Smooth muscle cell (in vitro differentiated cells): ENCODE measurements around the gene HOXD11. TPM values are rescaled to one million over a fixed set of nuclear protein-coding genes. Genes with fewer than 3 reads are reported as not detected.

Experiments
- DNase-seq: peaks from one replicate; lab custom pipeline; 2025; ENCODE audit not compliant: unreplicated experiment; lab: John Stamatoyannopoulos, UW
- H2AFZ ChIP-seq: fragments of 200-600 bp; sonication (generic); 2 replicates; pipeline ENCODE4 v1.6.0; 2016; ENCODE audit warnings: antibody characterized with exemption, low read depth, mild to moderate bottlenecking
- H3F3A ChIP-seq: fragments of 200-600 bp; sonication (generic); 2 replicates; pipeline ENCODE4 v1.6.0; 2017; ENCODE audit warnings: antibody characterized with exemption, low read depth
- H3K27ac ChIP-seq: fragments of 200-600 bp; sonication (generic); 2 replicates; pipeline ENCODE4 v1.5.1; 2016; ENCODE audit warnings: low read depth, mild to moderate bottlenecking
- H3K27me3 ChIP-seq: fragments of 200-600 bp; sonication (generic); 2 replicates; pipeline ENCODE4 v1.6.1; 2016; ENCODE audit warnings: low read depth, mild to moderate bottlenecking
- H3K36me3 ChIP-seq: fragments of 200-600 bp; sonication (generic); 2 replicates; pipeline ENCODE4 v1.5.1; 2016; ENCODE audit warnings: low read depth
- H3K4me1 ChIP-seq: fragments of 200-600 bp; sonication (generic); 2 replicates; pipeline ENCODE4 v1.5.1; 2016; ENCODE audit warnings: low read depth
- H3K4me2 ChIP-seq: fragments of 200-600 bp; sonication (generic); 2 replicates; pipeline ENCODE4 v1.6.0; 2016; ENCODE audit warnings: mild to moderate bottlenecking
- H3K4me3 ChIP-seq: fragments of 200-600 bp; sonication (generic); 2 replicates; pipeline ENCODE4 v1.5.1; 2016; ENCODE audit warnings: mild to moderate bottlenecking
- H3K79me2 ChIP-seq: fragments of 200-600 bp; sonication (generic); 2 replicates; pipeline ENCODE4 v1.6.0; 2016; ENCODE audit warnings: low read depth, mild to moderate bottlenecking
- H3K9ac ChIP-seq: fragments of 200-600 bp; sonication (generic); 2 replicates; pipeline ENCODE4 v1.6.0; 2016; ENCODE audit warnings: low read depth
- H3K9me3 ChIP-seq: fragments of 200-600 bp; sonication (generic); replicated peaks from 2 replicates; pipeline ENCODE4 v1.5.1; 2016; ENCODE audit warnings: low read depth
- H4K20me1 ChIP-seq: fragments of 200-600 bp; sonication (generic); 2 replicates; pipeline ENCODE4 v1.6.0; 2016; ENCODE audit warnings: low read depth
- WGBS: methylation state at CpG from one replicate; pipeline ENCODE4 v1.1.7; 2016; ENCODE audit warnings: low lambda C conversion rate; 5-methylcytosine and 5-hydroxymethylcytosine counted together
- polyA plus RNA-seq: library from polyadenylated mRNA; unstranded; fragments of >200 nt; fragmentation: Nextera tagmentation; extraction: Ambion mirVana; gene quantifications from 2 replicates; pipeline ENCODE4 v1.2.1, GENCODE V29; 2016
- total RNA-seq: library from RNA; depleted of rRNA; stranded (reverse); fragments of >200 nt; gene quantifications from 2 replicates; pipeline ENCODE4 v1.2.3, GENCODE V29; 2014
- TF ChIP-seq, protein P1 (sequence below): fragments of 200-600 bp; sonication (generic); IDR thresholded peaks from 2 replicates; pipeline ENCODE4 v1.5.1; 2017; ENCODE audit warnings: borderline replicate concordance, mild to moderate bottlenecking, antibody characterized with exemption; ENCODE audit not compliant: insufficient read depth, poor library complexity, severe bottlenecking

HOXD11 gene
- total and polyA plus RNA-seq, 2 experiments from 2014 or later = 4.4 to 7.9 TPM

DNA sequence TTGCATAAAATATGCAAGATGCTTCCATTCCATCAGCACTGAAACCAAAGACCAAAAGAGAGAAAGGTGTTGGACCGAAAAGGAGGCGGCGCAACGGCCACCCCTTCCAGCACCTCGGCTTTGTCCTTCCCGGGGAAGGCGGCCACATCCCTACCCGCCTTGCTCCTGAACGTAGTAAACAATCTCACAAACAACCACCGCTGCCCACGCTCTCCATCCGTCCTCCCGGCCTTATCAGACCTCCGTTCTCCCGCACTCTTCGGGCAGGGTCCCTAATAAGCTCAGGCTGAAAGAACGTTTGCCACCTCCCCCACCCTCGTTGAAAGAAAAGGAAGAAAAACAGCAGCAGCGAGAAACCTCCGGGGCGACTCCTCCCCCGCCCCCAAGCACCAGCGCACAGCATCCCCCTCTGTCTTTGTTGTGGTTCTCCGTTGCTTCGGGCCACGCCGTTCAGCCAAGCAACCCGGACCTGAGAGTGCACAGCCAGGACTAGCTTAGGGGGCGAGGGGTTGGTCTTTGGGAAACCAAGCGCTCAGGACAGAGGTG, 27.7 kb upstream of the HOXD11 start:
- no peak overlapping the region for H2AFZ ChIP-seq
- H3K9me3 ChIP-seq = no peaks in the 10 kb centered on the region
- H3K79me2 ChIP-seq = no peaks in the 10 kb centered on the region
- H3K9ac ChIP-seq = no peak overlapping the region
- 1% methylated on average over 30 of the region's 30 CpGs for WGBS
- H3K4me3 ChIP-seq = peak overlapping the region; percentile 33
- peaks cover 6% of the 10 kb centered on the region for H3K4me1 ChIP-seq
- H3K27me3 ChIP-seq = peaks cover 97% of the 10 kb centered on the region
- H3K36me3 ChIP-seq = no peaks in the 10 kb centered on the region
- peak overlapping the region; percentile 78 for H3K4me2 ChIP-seq
- H3F3A ChIP-seq = no peaks in the 10 kb centered on the region
- H4K20me1 ChIP-seq = no peaks in the 10 kb centered on the region
- DNase-seq = no peak
- H3K27ac ChIP-seq = no peak overlapping the region
- TF ChIP-seq, protein P1, sequence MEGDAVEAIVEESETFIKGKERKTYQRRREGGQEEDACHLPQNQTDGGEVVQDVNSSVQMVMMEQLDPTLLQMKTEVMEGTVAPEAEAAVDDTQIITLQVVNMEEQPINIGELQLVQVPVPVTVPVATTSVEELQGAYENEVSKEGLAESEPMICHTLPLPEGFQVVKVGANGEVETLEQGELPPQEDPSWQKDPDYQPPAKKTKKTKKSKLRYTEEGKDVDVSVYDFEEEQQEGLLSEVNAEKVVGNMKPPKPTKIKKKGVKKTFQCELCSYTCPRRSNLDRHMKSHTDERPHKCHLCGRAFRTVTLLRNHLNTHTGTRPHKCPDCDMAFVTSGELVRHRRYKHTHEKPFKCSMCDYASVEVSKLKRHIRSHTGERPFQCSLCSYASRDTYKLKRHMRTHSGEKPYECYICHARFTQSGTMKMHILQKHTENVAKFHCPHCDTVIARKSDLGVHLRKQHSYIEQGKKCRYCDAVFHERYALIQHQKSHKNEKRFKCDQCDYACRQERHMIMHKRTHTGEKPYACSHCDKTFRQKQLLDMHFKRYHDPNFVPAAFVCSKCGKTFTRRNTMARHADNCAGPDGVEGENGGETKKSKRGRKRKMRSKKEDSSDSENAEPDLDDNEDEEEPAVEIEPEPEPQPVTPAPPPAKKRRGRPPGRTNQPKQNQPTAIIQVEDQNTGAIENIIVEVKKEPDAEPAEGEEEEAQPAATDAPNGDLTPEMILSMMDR = no peak

DNA sequence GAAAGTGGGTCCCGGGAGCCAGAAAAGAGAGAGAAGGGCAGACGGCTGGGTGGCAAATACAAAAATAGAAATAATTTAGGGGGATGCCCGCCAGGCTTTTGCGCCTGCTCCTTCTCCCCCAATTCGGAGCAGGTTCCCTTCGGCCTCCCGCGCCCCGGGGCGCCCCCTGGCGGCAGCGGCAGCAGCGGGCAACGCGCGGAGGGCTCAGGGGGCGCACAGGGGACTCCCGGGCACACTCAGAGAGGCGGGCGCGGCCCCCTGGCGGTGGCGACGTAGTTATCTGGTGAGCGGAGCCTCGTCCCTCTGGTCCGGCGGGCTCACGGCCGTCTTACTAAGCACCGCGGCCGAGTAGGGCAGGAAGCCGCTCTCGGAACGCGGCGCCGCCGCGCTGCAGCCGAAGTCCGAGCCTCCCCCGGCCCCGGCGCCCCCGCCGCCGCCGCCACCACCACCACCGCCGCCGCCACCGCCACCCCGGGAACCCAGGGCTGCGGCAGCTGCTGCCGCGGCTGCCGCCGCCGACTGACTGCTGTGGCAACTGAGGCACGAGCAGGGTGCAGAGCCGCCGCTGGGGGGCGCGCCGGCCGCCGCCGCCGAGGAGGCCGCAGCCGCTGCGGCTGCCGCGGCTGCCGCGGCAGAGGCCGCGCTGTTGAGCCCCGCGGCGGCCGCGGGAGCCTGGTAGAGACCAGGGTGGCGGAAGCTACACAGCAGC, 27.1 kb upstream of the HOXD11 start:
- TF ChIP-seq, protein P1 = peak; percentile 97
- peaks cover 97% of the 10 kb centered on the region for H3K27me3 ChIP-seq
- no peaks in the 10 kb centered on the region for H3K36me3 ChIP-seq
- peak overlapping the region; percentile 79 for H3K4me2 ChIP-seq
- peaks cover 11% of the 10 kb centered on the region for H3K4me1 ChIP-seq
- no peaks in the 10 kb centered on the region for H3F3A ChIP-seq
- no peaks in the 10 kb centered on the region for H3K9me3 ChIP-seq
- H3K4me3 ChIP-seq = peak overlapping the region; percentile 44
- WGBS = 3% methylated on average over 45 of the region's 86 CpGs
- no peaks in the 10 kb centered on the region for H4K20me1 ChIP-seq
- H3K9ac ChIP-seq = no peak overlapping the region
- H3K27ac ChIP-seq = no peak overlapping the region
- no peak overlapping the region for H2AFZ ChIP-seq
- no peaks in the 10 kb centered on the region for H3K79me2 ChIP-seq
- no peak for DNase-seq

DNA sequence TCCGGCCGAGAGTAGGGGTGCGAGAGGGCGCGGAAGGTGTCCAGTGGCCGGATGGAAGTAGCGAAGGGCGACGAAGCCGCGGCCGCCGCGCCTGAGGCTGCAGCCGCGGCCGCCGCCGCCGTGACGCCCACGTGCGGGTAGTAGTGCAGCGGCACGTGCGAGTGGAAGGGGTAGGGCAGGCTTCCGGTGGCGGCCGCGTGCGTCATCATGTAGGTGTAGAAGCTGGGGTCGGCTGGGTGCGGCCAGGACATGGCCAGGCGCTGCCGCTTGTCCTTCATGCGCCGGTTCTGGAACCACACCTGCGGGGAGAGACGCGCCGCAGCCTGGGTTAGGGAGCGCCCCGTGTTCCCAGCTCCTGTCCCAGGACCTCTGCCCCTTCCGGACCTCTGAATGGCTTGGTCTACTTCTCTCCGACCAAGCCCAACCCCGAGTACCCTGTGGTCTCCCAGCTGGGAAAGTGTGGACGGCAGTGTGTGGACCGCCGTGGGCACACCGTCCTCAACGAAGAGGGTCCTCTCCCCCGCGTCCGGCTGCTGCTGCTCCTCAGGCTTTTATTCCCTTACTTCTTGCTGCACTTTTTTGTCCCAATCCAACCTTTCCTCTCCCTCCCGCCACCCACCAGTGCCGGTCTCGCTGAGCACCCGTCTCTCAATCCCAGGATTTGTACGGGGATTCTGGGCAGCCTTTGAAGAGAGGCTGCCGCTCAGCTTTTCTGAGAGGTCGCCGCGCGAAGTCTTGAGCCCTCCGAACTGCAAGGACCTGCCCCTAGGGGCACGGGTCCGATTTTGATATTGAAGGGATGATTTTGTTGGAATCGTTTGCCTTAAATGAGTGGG, 26.3 kb upstream of the HOXD11 start:
- H3K4me2 ChIP-seq = peak overlapping the region; percentile 79
- peaks cover 97% of the 10 kb centered on the region for H3K27me3 ChIP-seq
- no peaks in the 10 kb centered on the region for H3K79me2 ChIP-seq
- H3K4me3 ChIP-seq = peak overlapping the region; percentile 44
- no peaks in the 10 kb centered on the region for H3K9me3 ChIP-seq
- peaks cover 18% of the 10 kb centered on the region for H3K4me1 ChIP-seq
- 3% methylated on average over 59 of the region's 68 CpGs for WGBS
- DNase-seq = no peak
- H4K20me1 ChIP-seq = no peaks in the 10 kb centered on the region
- H3K27ac ChIP-seq = no peak overlapping the region
- H3K9ac ChIP-seq = no peak overlapping the region
- H3K36me3 ChIP-seq = no peaks in the 10 kb centered on the region
- TF ChIP-seq, protein P1 = no peak
- H2AFZ ChIP-seq = no peak overlapping the region
- no peaks in the 10 kb centered on the region for H3F3A ChIP-seq
